Kidney (tissue), 14 donors: ENCODE results near the gene SYNE3. TPM values are rescaled to one million over a fixed set of nuclear protein-coding genes. Genes with fewer than 3 reads are reported as not detected.
A peak's percentile ranks its signal among the peaks of the same experiment; 100 is the strongest.

Source experiments
- DNase-seq, 5 donors: peaks; one replicate each; pipeline ENCODE4 v3.0.0-alpha.2; 2013 to 2020
- FAIRE-seq: peaks from 2 replicates; lab custom pipeline; 2012; peaks lifted over from hg19 to GRCh38; lab: Jason Lieb, UNC
- H3K27ac ChIP-seq, 2 donors: one replicate each; pipeline ENCODE4 v1.7.0; 2013; ENCODE audit warnings: low read depth in 2 of 2, low read length in 2 of 2, inconsistent platforms in 1 of 2
- H3K27me3 ChIP-seq: one replicate; pipeline ENCODE4 v1.7.1; 2013; ENCODE audit warnings: low read length, inconsistent platforms; ENCODE audit not compliant: control insufficient read depth, insufficient read depth
- H3K36me3 ChIP-seq, 3 donors: one replicate each; pipeline versions ENCODE4 v1.7.0 to v1.7.1; 2013; ENCODE audit warnings: low read length in 3 of 3, control low read depth in 1 of 3, inconsistent platforms in 1 of 3; ENCODE audit not compliant: insufficient read depth in 3 of 3, control insufficient read depth in 2 of 3
- H3K4me1 ChIP-seq, 3 donors: one replicate each; pipeline versions ENCODE4 v1.7.0 to v1.7.1; 2013; ENCODE audit warnings: low read length in 3 of 3, inconsistent platforms in 1 of 3, low read depth in 1 of 3; ENCODE audit not compliant: control insufficient read depth in 2 of 3, insufficient read depth in 2 of 3
- H3K4me3 ChIP-seq, 3 donors: one replicate each; pipeline versions ENCODE4 v1.7.0 to v1.8.1; 2013; ENCODE audit warnings: low read length in 3 of 3, control low read depth in 1 of 3, inconsistent platforms in 1 of 3
- H3K9ac ChIP-seq, 3 donors: one replicate each; pipeline versions ENCODE4 v1.7.0 to v1.7.1; 2013; ENCODE audit warnings: low read length in 3 of 3, control low read depth in 1 of 3, inconsistent platforms in 1 of 3
- H3K9me3 ChIP-seq, 3 donors: one replicate each; pipeline versions ENCODE4 v1.7.0 to v1.7.1; 2013; ENCODE audit warnings: low read length in 3 of 3, control low read depth in 1 of 3, inconsistent platforms in 1 of 3; ENCODE audit not compliant: control insufficient read depth in 2 of 3, insufficient read depth in 1 of 3
- intact Hi-C: fragments of 100-400 bp; cut with DNase I; formaldehyde crosslinking; loops from one replicate; pipeline ENCODE4 v1.11.1; 2022
- polyA plus RNA-seq: library from polyadenylated mRNA; stranded (reverse); fragments of 350-450 nt; fragmentation: Illumina TruSeq; extraction: RNeasy Lipid Tissue Mini Kit (QIAGEN cat#74804); gene quantifications from one replicate; pipeline ENCODE4 v1.2.3, GENCODE V29; 2014; ENCODE audit warnings: low read depth, low replicate concordance; ENCODE audit not compliant: insufficient read depth
- total RNA-seq: library from RNA; stranded (reverse); fragmentation: NEBNext Ultra II Directional; extraction: Animal tissue kit (Norgen Biotek cat#: 25700); gene quantifications from one replicate; pipeline ENCODE4 v1.2.1, GENCODE V29; 2021
- TF ChIP-seq, protein P1 (sequence below): IDR thresholded peaks from 3 replicates; pipeline ENCODE4 v1.5.1; 2012; ENCODE audit warnings: mild to moderate bottlenecking, moderate library complexity, borderline replicate concordance; ENCODE audit not compliant: insufficient read depth; ENCODE audit errors: extremely low read depth
- donor health status: control.
- donor health status: control.
- donor health status: control.
- donor health status: control.
- donor health status: control.
- donor health status: DM: yes; HTN: yes; CAD: no.
- donor health status: Normal renal cell carcinoma (clear cell type).

Gene SYNE3
- total and polyA plus RNA-seq, 2 donors from 2014 or later, result 0.54 to 18.5 TPM

DNA sequence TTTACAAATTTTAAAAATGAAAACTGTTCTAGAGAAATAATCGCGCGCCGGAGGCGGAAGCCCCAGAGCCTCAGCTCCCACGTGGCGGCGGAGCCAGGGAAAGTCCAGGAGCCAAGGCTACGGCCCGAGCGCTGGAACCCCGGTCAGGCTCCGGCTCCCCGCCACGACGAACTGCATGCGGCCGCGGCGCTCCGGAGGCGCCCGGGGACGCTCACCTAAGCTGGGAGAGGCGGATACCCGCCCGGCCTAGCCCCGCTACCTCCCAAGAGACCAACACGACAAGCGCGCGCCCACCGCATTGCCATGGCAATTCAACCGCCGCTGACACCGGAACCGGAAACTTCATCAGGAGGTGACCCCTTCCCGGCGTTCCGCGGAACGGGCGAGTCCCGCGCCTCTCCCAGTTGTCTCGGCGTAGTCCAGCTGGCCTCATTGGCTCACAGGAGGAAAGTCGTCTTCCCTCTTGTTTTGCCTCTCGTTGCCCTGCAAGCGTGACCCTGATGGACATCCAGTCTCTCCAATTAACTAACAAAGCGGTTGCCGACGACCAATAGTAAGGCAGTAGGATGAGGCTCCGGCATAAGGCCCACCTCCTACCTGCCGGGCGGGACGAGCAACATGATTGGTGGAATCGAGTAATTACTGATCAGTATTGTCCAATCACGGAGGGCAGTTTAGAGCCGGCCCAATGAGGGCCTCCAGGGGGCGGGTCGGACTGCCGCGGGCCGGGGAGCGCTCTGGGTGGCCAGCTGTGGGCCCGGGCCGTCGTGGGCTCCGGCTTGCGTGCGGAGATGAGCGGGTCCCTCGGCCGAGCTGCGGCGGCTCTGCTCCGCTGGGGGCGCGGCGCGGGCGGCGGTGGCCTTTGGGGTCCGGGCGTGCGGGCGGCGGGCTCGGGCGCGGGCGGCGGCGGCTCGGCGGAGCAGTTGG lies 18.1 kb upstream of the SYNE3 start, which contains the start of gene GLRX5:
TSS of gene GLRX5 (plus strand) at position 752 of the 927 bp plus-strand sequence. CDS start at position 792, 40 bp downstream.
- FAIRE-seq, result peak; percentile 99
- Histone ChIP-seq H3K27ac (peak within 1 kb of the TSS; percentile 50 to 54), H3K9ac (peak within 1 kb of the TSS; percentile 41 to 75 (median 74)), H3K4me3 (peak within 1 kb of the TSS; percentile 83 to 88 (median 85)), H3K9me3 (no peaks in the 10 kb centered on the region), H3K36me3 (no peaks in the 10 kb centered on the region), H3K4me1 (peaks cover 9 to 45% (median 31%) of the 10 kb centered on the region in 3 donors), H3K27me3 (no peaks in the 10 kb centered on the region)
- TF ChIP-seq, protein P1, sequence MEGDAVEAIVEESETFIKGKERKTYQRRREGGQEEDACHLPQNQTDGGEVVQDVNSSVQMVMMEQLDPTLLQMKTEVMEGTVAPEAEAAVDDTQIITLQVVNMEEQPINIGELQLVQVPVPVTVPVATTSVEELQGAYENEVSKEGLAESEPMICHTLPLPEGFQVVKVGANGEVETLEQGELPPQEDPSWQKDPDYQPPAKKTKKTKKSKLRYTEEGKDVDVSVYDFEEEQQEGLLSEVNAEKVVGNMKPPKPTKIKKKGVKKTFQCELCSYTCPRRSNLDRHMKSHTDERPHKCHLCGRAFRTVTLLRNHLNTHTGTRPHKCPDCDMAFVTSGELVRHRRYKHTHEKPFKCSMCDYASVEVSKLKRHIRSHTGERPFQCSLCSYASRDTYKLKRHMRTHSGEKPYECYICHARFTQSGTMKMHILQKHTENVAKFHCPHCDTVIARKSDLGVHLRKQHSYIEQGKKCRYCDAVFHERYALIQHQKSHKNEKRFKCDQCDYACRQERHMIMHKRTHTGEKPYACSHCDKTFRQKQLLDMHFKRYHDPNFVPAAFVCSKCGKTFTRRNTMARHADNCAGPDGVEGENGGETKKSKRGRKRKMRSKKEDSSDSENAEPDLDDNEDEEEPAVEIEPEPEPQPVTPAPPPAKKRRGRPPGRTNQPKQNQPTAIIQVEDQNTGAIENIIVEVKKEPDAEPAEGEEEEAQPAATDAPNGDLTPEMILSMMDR, result peak; percentile 6
- peak; percentile 99 to 100 (median 100) for DNase-seq
- intact Hi-C loops, result loop anchor here (5.0 kb wide), 1 partner anchor 87 kb away; no protein-coding TSS in a partner anchor

DNA sequence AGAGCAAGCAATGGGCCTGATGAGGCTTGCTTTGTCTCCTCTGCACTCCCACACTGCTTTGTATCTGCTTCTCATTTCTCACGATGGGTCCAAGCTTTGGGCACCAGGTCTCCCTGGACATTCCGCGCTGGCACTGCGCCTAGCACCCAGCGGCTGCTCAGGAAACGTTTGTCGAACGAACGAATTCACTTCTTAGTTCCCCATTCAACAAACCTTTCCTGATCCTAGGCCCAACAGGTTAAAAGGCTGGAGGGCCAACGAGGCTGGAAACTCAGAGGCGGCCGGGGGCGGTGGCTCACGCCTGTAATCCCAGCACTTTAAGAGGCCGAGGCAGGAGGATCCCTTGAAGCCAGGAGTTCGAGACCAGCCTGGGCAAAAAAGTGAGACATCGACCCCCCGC lies 17.4 kb upstream of the SYNE3 start:
- H3K27ac ChIP-seq, result peak overlapping the region in 1 of 2 donors; percentile 3
- H3K9ac ChIP-seq, result peak overlapping the region; percentile 1 to 69 (median 56)
- H3K4me1 ChIP-seq, result peaks cover 9 to 45% (median 31%) of the 10 kb centered on the region in 3 donors
- H3K4me3 ChIP-seq, result peak overlapping the region; percentile 66 to 85 (median 80)
- no peaks in the 10 kb centered on the region for H3K27me3 ChIP-seq
- DNase-seq (peak in 1 of 5 donors; percentile 66), FAIRE-seq (no peak)
- H3K36me3 ChIP-seq, result no peaks in the 10 kb centered on the region
- no peaks in the 10 kb centered on the region for H3K9me3 ChIP-seq
- intact Hi-C loops, result loop anchor here (5.0 kb wide), 1 partner anchor 87 kb away; no protein-coding TSS in a partner anchor
- TF ChIP-seq, protein P1, result no peak

DNA sequence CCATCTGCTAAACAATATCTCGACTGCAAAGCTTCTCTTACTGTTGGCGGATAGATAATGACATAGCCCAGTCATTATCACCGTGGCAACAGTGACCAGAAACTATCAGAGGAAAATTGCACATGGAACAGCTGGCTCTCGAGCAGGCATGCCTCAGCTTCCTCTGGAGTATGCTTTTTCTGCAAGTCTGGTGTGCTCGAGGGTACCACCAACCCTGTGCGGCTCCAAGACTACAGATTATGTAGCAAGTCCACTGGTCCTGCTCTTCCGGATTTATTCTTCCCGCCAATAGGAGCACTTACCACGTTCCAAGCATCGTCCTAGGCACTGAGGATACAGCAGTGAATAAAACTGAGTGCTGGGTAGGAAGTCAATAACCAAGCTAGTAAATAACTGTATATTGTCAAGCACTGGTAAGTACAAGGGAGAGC lies 17.0 kb upstream of the SYNE3 start:
- Histone ChIP-seq H3K27me3 (no peaks in the 10 kb centered on the region), H3K4me1 (peaks cover 9 to 45% (median 31%) of the 10 kb centered on the region in 3 donors), H3K27ac (no peak overlapping the region), H3K9ac (peak overlapping the region; percentile 1 to 69 (median 56)), H3K36me3 (no peaks in the 10 kb centered on the region), H3K9me3 (no peaks in the 10 kb centered on the region), H3K4me3 (peak overlapping the region; percentile 66 to 85 (median 80))
- TF ChIP-seq, protein P1, result no peak
- peak in 1 of 5 donors; percentile 33 for DNase-seq
- no peak for FAIRE-seq
- intact Hi-C loops, result loop anchor here (5.0 kb wide), 1 partner anchor 86 kb away; no protein-coding TSS in a partner anchor
